Measurements from ENCODE around the gene PLEKHA1. TPM values are rescaled to one million over a fixed set of nuclear protein-coding genes. Genes with fewer than 3 reads are reported as not detected.

PLEKHA1 gene
- total and polyA plus RNA-seq, 2 donors (not counting 3 experiments of a cell fraction or from before 2014, with no cell fraction given), result 21.6 to 58.8 TPM

- BruUV-seq (replicated peaks), result no TSS peak
- dilution Hi-C loops (cut with MboI; ENCODE audit: extremely low pct_ligation_motif_present, low sequenced_read_pairs), result no loop called here
- FAIRE-seq (no peak), DNase-seq (ENCODE audit: low read depth, low spot score) (no peak)
- Histone ChIP-seq H3K9ac (replicated peaks; ENCODE audit: extremely low read depth, insufficient read depth, low read length) (no peak overlapping the region), H4K20me1 (replicated peaks; ENCODE audit: control insufficient read depth, extremely low read depth, insufficient read depth, low read length) (peaks cover 4% of the 10 kb centered on the region), H3K4me3 (replicated peaks in 1 of 3; ENCODE audit: insufficient read depth in 1 of 3, low read depth in 1 of 3, low read length in 3 of 3) (no peak overlapping the region), H3K4me2 (ENCODE audit: insufficient read depth, low read length) (no peak overlapping the region), H3K27ac (ENCODE audit: insufficient read depth, low read depth, low read length) (no peak overlapping the region), H2AFZ (ENCODE audit: low read depth, low read length) (no peak overlapping the region), H3K4me1 (ENCODE audit: control insufficient read depth, extremely low read depth, insufficient read depth, low read length) (no peaks in the 10 kb centered on the region), H3K9me1 (replicated peaks; ENCODE audit: control insufficient read depth, extremely low read depth, insufficient read depth, low read length) (peaks cover 3% of the 10 kb centered on the region), H3K36me3 (ENCODE audit: control insufficient read depth in 2 of 2, extremely low read depth in 1 of 2, insufficient read depth in 2 of 2, low read length in 2 of 2) (peaks cover 0 to 8% of the 10 kb centered on the region in 2 experiments), H3K27me3 (ENCODE audit: control insufficient read depth in 2 of 2, insufficient read depth in 2 of 2, low read length in 2 of 2) (no peaks in the 10 kb centered on the region), H3K79me2 (ENCODE audit: control insufficient read depth, insufficient read depth, low read length) (peaks cover 41% of the 10 kb centered on the region), H3K9me3 (replicated peaks; ENCODE audit: control insufficient read depth, insufficient read depth, low read length) (no peaks in the 10 kb centered on the region)
- ChIA-PET CTCF (interaction anchor here (1.1 to 1.4 kb wide), 3 partner anchors 11 to 94 kb away, joined by 3 to 4 read pairs (median 3); partner anchors contain the start of gene PLEKHA1), POLR2A (no interaction called here)
- TF ChIP-seq POLR2AphosphoS5 (IDR thresholded peaks at IDR 0.05; ENCODE audit: insufficient read depth, low read depth, low read length) (no peak), GATA2 (IDR thresholded peaks at IDR 0.05; ENCODE audit: insufficient read depth, insufficient read length, low read depth, low read length) (no peak), MAX (IDR thresholded peaks at IDR 0.05; ENCODE audit: insufficient read depth, insufficient read length) (no peak), MYC (IDR thresholded peaks at IDR 0.05; ENCODE audit: low read depth, low read length) (no peak), POLR2A (IDR thresholded peaks at IDR 0.05; ENCODE audit: low read depth, low read length) (no peak), FOS (IDR thresholded peaks at IDR 0.05; ENCODE audit: borderline replicate concordance, insufficient read depth, low read length) (no peak), JUN (IDR thresholded peaks at IDR 0.05; ENCODE audit: borderline replicate concordance, insufficient read depth, insufficient read length, low read depth) (no peak), EZH2 (IDR thresholded peaks at IDR 0.05; ENCODE audit: borderline replicate concordance, low read depth, low read length, severe bottlenecking) (no peak)
- TF ChIP-seq, protein P1, sequence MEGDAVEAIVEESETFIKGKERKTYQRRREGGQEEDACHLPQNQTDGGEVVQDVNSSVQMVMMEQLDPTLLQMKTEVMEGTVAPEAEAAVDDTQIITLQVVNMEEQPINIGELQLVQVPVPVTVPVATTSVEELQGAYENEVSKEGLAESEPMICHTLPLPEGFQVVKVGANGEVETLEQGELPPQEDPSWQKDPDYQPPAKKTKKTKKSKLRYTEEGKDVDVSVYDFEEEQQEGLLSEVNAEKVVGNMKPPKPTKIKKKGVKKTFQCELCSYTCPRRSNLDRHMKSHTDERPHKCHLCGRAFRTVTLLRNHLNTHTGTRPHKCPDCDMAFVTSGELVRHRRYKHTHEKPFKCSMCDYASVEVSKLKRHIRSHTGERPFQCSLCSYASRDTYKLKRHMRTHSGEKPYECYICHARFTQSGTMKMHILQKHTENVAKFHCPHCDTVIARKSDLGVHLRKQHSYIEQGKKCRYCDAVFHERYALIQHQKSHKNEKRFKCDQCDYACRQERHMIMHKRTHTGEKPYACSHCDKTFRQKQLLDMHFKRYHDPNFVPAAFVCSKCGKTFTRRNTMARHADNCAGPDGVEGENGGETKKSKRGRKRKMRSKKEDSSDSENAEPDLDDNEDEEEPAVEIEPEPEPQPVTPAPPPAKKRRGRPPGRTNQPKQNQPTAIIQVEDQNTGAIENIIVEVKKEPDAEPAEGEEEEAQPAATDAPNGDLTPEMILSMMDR (IDR thresholded peaks at IDR 0.05; ENCODE audit: extremely low read depth in 1 of 2, insufficient read depth in 1 of 2, low read depth in 1 of 2, low read length in 2 of 2), result no peak
- intact Hi-C loops (cut with micrococcal nuclease), result no loop called here
These were observed 18.8 kb downstream of the PLEKHA1 start for GRCh38 chr10:122393288-122393687.
